SK-N-SH treated with all-trans-retinoic acid at 6 μM for 48 hours (cell line): ENCODE measurements around the gene QRICH2.

Experiments
- ATAC-seq: fragments of 200-7000 bp; cut with Tn5 transposase; 3 replicates; pipeline ENCODE4 v1.9.1; 2020; ENCODE audit warnings: mild to moderate bottlenecking, moderate library complexity
- ARNTL ChIP-seq: fragments of 450-650 bp; formaldehyde crosslinking; IDR thresholded peaks from 2 replicates; pipeline ENCODE4 v1.5.0; 2020; ENCODE audit warnings: low read depth, mild to moderate bottlenecking, moderate library complexity, borderline replicate concordance
- BACH2 ChIP-seq: fragments of 250-450 bp; sonication (Bioruptor Pico); IDR thresholded peaks from 2 replicates; pipeline ENCODE4 v1.9.0; 2021; ENCODE audit warnings: mild to moderate bottlenecking, borderline replicate concordance
- CSDC2 ChIP-seq: fragments of 250-450 bp; sonication (Bioruptor Pico); IDR thresholded peaks from 2 replicates; pipeline ENCODE4 v1.5.0; 2020; ENCODE audit warnings: mild to moderate bottlenecking, moderate library complexity
- CSRNP3 ChIP-seq: fragments of 250-450 bp; sonication (Bioruptor Pico); IDR thresholded peaks from 2 replicates; pipeline ENCODE4 v1.5.1; 2021; ENCODE audit warnings: mild to moderate bottlenecking, moderate library complexity
- ESRRG ChIP-seq: fragments of 250-450 bp; sonication (Bioruptor Pico); IDR thresholded peaks from 2 replicates; pipeline ENCODE4 v1.6.1; 2021; ENCODE audit warnings: mild to moderate bottlenecking
- GLIS3 ChIP-seq: fragments of 250-450 bp; sonication (Bioruptor Pico); IDR thresholded peaks from 2 replicates; pipeline ENCODE4 v1.5.0; 2020; ENCODE audit warnings: mild to moderate bottlenecking, moderate library complexity
- OSR1 ChIP-seq: fragments of 250-450 bp; sonication (Bioruptor Pico); IDR thresholded peaks from 2 replicates; pipeline ENCODE4 v1.8.0; 2022; ENCODE audit warnings: moderate library complexity, mild to moderate bottlenecking, inconsistent platforms
- POU6F1 ChIP-seq: fragments of 250-450 bp; sonication (Bioruptor Pico); IDR thresholded peaks from 2 replicates; pipeline ENCODE4 v1.8.0; 2021; ENCODE audit warnings: low read depth, mild to moderate bottlenecking, moderate library complexity, borderline replicate concordance
- PPARA ChIP-seq: fragments of 250-450 bp; sonication (Bioruptor Pico); IDR thresholded peaks from 2 replicates; pipeline ENCODE4 v1.5.0; 2020; ENCODE audit warnings: mild to moderate bottlenecking, borderline replicate concordance
- RARB ChIP-seq: fragments of 250-450 bp; sonication (Bioruptor Pico); IDR thresholded peaks from 2 replicates; pipeline ENCODE4 v1.8.0; 2021; ENCODE audit warnings: mild to moderate bottlenecking, moderate library complexity
- SNAI2 ChIP-seq: fragments of 250-450 bp; sonication (Bioruptor Pico); IDR thresholded peaks from 2 replicates; pipeline ENCODE4 v1.5.0; 2020; ENCODE audit warnings: mild to moderate bottlenecking, moderate library complexity
- TOX ChIP-seq: fragments of 250-450 bp; sonication (Bioruptor Pico); IDR thresholded peaks from 2 replicates; pipeline ENCODE4 v1.8.0; 2021; ENCODE audit warnings: mild to moderate bottlenecking, moderate library complexity, borderline replicate concordance
- TSHZ2 ChIP-seq: fragments of 250-450 bp; sonication (Bioruptor Pico); IDR thresholded peaks from 2 replicates; pipeline ENCODE4 v1.5.0; 2020; ENCODE audit warnings: mild to moderate bottlenecking, moderate library complexity
- ZC3H10 ChIP-seq: fragments of 250-450 bp; sonication (Bioruptor Pico); IDR thresholded peaks from 2 replicates; pipeline ENCODE4 v1.5.1; 2021; ENCODE audit warnings: mild to moderate bottlenecking, moderate library complexity
- ZFP3 ChIP-seq: fragments of 250-450 bp; sonication (Bioruptor Pico); IDR thresholded peaks from 2 replicates; pipeline ENCODE4 v1.5.0; 2020; ENCODE audit warnings: mild to moderate bottlenecking, moderate library complexity
- ZFP30 ChIP-seq: fragments of 450-650 bp; formaldehyde crosslinking; IDR thresholded peaks from 2 replicates; pipeline ENCODE4 v1.5.0; 2022; ENCODE audit warnings: mild to moderate bottlenecking, moderate library complexity
- ZNF565 ChIP-seq: fragments of 450-650 bp; formaldehyde crosslinking; conservative IDR thresholded peaks from 2 replicates; pipeline ENCODE4 v1.5.0; 2020; ENCODE audit warnings: low read depth, mild to moderate bottlenecking, moderate library complexity
- ZNF70 ChIP-seq: fragments of 450-650 bp; formaldehyde crosslinking; IDR thresholded peaks from 2 replicates; pipeline ENCODE4 v1.5.0; 2020; ENCODE audit warnings: mild to moderate bottlenecking, moderate library complexity
- ZNF8 ChIP-seq: fragments of 450-650 bp; formaldehyde crosslinking; IDR thresholded peaks from 2 replicates; pipeline ENCODE4 v1.5.0; 2020; ENCODE audit warnings: mild to moderate bottlenecking, moderate library complexity

Gene QRICH2

GRCh38 chr17:76267051-76267576 is 41.0 kb downstream of the QRICH2 start:
- no peak for ATAC-seq
- TF ChIP-seq ZNF70 = no peak
- TF ChIP-seq TSHZ2 (CRISPR knock-in tag) = no peak
- no peak for TF ChIP-seq CSRNP3 (CRISPR knock-in tag)
- no peak for TF ChIP-seq POU6F1 (CRISPR knock-in tag)
- TF ChIP-seq SNAI2 (CRISPR knock-in tag) = no peak
- no peak for TF ChIP-seq ZFP30
- no peak for TF ChIP-seq BACH2 (CRISPR knock-in tag)
- no peak for TF ChIP-seq PPARA (CRISPR knock-in tag)
- TF ChIP-seq TOX (CRISPR knock-in tag) = no peak
- TF ChIP-seq OSR1 = no peak

- no peak for ATAC-seq
- TF ChIP-seq PPARA (CRISPR knock-in tag) (no peak), ARNTL (no peak), ZC3H10 (CRISPR knock-in tag) (no peak), ZNF565 (CRISPR knock-in tag) (no peak), ZFP30 (no peak)
Observed at GRCh38 chr17:76266244-76266938, 41.7 kb downstream of the QRICH2 start.

GRCh38 chr17:76265624-76266243 is 42.3 kb downstream of the QRICH2 start:
- no peak for TF ChIP-seq CSDC2 (CRISPR knock-in tag)
- no peak for TF ChIP-seq OSR1
- TF ChIP-seq ZNF8 = no peak
- no peak for TF ChIP-seq RARB (CRISPR knock-in tag)
- no peak for TF ChIP-seq ZFP3 (CRISPR knock-in tag)
- TF ChIP-seq ZNF565 (CRISPR knock-in tag) = no peak
- no peak for TF ChIP-seq ZFP30
- TF ChIP-seq ESRRG = no peak
- TF ChIP-seq GLIS3 (CRISPR knock-in tag) = no peak
- TF ChIP-seq POU6F1 (CRISPR knock-in tag) = no peak
- no peak for TF ChIP-seq ZNF70
- no peak for TF ChIP-seq PPARA (CRISPR knock-in tag)
- no peak for TF ChIP-seq SNAI2 (CRISPR knock-in tag)
- peak; percentile 24; the same call in 2 of the 3 replicates for ATAC-seq
